ENCODE measurements around the gene ZBP1.

Gene ZBP1

DNA sequence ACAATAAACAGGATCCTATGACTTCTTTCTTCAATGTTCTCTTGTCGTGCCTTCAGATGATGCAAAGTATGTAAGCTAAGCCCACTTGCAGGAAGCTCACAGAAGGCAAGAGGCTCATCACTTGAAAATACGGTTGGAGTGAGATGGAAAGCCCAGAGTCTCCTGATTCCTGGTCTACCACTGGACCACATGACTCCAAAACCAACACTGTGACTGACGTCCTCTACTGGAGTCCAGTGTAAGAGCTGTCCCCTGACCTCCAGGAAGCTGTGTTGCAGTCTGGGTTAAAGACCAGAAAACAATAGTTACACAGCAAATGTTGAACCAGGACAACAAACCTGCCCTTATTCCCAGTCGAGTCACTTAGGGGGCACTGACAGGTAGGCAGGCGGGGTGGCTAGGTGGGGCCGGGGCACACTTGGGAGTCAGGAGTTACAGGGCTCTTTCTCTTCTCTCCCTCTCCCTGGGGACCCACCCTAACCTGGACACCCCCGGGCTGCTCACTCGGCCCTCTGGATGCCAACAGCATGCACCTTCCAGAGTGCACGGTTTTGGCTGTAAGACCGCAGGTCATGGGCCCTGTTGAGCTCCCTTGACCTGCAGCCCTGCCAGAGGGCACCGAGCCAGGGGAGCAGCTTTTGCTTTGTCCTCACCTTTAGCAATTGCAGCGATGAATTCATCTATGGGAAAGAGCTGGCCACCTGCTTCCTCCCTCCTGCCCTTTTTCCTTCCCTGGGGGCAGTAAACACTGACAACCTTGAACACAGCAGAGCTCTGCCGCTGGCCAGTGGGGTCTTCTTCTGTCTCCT, 51.9 kb downstream of the ZBP1 start:
- DNase-seq, result no peak

DNA sequence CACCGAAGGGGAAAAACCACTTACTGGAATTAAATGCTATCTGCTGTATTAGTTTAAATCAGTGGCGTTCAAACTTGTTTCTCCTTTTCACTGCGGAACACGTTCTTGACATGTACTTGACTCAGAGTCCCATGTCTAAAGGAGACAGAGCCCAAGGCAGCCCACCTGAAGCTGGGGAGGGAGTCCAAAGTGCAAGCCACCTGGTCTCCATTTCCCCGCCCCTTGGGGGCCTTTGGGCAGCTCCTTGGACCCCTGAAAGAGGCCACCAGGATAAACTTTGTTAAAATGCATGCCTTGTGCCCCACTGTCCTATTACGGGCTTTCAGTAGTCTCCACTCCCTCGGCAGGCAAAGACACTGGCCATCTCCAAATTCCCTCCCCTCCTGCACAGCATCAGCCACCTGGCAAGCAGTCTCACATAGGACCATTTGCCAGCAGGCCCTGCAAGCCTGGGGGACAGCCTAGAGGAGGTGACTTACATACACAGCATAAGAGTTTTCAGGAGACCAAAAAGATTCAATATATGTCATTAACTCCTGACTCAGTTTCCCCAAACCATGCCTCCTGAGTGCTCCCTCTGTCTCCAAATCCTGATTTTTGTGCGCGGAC, 52.7 kb downstream of the ZBP1 start:
- no peak for DNase-seq

DNA sequence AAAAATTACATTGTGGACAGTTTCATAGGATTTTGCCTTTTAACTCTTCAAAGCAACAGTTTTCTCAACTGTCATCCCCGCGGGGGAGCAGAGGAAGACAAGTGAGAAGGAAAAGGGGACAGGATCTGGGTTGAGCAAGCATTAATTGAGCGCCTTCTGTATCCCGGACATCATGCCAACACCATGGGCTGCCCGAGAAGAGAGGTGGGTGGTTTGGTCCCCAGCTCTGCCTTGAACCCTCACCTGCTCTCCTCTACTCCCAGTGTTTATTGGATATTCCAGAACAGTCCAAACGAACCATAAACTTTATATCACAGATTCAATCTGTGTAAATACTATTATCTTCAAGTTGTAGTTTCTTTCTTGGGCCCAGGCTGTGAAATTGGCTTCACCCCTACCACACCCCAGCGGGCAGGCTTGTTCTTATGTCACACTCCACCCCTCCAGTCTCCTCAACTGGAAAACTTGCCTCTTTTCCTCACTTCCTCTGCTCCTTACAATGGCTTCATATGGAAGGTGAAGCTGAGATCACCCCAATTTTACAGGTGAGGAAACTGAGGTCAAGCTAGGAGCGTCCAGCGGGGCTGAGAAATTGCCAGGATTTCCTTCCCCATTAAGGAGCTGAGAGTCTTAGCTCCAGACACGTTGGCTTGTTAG, 53.3 kb downstream of the ZBP1 start:
- DNase-seq, result no peak

DNA sequence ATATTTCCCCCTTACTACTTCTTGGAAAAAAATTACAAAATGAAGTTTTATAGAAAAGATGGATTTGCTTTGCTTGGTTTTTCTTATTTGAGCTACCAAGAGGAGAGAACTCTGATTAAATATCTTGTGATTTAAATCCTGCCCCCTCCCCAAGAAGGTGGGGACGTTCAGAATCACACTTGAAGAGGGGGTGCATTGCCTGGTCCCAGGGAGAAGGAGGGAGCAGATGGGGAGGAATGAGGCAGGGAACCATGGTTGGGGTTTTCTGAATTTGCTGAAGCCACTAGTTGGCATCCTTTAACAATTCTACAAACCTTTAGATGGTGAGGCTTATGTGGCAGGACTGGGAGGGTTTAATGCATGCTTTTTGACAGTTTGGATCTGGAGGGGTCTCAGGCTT, 53.8 kb downstream of the ZBP1 start:
- DNase-seq, result no peak

DNA sequence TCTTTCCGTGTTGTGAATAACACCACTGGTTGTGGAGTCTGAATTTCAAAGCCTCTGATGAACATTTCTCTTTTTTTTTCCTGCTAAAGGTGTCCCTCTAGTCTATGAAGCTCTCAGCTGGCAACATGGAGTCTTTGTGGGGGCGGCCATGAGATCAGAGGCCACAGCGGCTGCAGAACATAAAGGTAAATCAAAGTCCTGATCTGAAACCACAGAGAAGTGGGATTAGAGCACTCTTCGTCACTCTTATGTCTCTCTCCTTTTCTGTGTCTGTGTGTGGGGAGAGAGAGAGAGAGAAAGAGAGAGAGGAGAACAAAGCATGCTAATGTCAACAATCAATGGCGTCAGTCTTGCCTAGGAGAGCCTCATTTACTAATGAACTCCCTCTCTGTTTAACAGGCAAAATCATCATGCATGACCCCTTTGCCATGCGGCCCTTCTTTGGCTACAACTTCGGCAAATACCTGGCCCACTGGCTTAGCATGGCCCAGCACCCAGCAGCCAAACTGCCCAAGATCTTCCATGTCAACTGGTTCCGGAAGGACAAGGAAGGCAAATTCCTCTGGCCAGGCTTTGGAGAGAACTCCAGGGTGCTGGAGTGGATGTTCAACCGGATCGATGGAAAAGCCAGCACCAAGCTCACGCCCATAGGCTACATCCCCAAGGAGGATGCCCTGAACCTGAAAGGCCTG, 55.1 kb downstream of the ZBP1 start:
- DNase-seq, result no peak

DNA sequence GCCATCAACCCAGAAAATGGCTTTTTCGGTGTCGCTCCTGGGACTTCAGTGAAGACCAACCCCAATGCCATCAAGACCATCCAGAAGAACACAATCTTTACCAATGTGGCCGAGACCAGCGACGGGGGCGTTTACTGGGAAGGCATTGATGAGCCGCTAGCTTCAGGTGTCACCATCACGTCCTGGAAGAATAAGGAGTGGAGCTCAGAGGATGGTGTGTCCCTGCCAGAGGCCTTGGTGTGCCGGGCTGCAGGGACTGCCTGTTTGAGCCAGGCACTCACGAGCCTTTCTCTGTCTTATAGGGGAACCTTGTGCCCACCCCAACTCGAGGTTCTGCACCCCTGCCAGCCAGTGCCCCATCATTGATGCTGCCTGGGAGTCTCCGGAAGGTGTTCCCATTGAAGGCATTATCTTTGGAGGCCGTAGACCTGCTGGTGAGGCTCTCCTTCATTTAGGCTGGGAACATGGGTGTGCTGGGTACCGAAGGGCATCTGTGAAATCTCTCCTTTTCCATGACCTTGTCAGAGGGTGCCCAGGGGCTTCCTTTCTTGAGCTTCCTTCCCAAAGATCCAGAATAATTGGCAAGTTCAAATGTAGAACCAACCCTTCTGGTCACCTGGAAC, 55.9 kb downstream of the ZBP1 start:
- no peak for DNase-seq

DNA sequence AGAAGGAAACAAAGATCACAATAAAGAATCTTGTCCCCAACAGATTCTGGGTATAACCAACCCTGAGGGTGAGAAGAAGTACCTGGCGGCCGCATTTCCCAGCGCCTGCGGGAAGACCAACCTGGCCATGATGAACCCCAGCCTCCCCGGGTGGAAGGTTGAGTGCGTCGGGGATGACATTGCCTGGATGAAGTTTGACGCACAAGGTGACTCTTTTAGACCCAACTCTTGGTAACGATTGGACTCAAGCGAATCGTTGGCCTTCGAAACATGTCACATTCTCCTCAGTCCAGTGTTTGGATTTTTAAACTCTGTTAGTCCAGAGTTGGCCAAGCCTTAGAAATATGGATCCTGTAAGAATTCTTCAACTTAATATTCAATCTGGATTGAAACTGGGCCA, 56.7 kb downstream of the ZBP1 start:
- DNase-seq, result no peak

DNA sequence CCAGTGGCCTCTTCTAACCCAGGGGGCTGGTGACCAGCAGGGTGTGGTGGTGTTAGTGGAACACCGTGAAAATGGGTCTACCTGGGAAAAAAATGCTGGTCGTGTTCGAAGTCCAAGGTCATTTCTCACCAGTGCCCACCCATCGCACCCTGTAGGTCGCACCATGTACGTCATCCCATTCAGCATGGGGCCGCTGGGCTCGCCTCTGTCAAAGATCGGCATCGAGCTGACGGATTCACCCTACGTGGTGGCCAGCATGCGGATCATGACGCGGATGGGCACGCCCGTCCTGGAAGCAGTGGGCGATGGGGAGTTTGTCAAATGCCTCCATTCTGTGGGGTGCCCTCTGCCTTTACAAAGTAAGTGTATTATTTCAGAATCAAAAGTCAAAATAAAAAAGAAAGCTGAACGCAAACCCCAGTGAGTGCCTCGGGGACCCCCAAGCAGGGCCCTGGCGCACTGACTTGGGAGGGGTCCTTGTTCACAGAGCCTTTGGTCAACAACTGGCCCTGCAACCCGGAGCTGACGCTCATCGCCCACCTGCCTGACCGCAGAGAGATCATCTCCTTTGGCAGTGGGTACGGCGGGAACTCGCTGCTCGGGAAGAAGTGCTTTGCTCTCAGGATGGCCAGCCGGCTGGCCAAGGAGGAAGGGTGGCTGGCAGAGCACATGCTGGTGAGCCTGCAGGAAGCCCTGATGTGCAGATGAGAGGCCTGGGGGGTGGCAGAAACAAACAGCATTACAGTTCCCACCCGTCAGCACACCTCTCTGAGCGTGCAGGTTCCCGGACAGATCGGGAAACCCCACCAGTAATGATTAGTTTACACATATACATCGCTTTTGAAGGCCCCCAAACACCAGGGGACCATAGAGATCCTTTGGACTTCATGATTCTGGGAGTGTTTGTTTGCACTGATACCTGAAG, 57.4 kb downstream of the ZBP1 start:
- DNase-seq, result no peak

DNA sequence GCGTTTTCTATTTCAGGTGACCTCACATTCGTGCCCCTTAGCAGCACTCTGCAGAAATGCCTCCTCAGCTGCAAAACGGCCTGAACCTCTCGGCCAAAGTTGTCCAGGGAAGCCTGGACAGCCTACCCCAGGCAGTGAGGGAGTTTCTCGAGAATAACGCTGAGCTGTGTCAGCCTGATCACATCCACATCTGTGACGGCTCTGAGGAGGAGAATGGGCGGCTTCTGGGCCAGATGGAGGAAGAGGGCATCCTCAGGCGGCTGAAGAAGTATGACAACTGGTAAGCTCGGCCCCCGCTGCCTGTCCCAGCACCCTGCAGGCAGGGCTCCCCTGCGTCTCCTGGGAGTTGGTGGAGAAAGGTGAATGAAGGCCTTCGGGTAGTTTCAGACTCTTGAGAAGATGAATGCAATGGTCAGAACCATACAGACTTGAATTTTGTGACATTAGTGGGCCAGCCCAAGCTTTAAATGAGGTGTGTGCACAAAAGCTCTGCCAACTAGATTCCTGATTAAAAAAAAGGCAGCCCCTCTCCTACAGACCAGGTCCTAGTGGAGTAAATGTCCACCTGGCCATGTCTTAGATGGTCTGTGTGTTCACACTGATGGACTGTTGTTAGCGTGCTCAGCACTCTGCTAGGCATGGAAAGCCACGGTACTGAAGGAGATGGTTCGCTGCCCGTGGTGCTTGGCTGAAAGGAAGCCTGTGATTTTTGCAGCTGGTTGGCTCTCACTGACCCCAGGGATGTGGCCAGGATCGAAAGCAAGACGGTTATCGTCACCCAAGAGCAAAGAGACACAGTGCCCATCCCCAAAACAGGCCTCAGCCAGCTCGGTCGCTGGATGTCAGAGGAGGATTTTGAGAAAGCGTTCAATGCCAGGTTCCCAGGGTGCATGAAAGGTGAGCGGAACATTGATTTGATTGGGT, 58.6 kb downstream of the ZBP1 start:
- DNase-seq, result no peak

DNA sequence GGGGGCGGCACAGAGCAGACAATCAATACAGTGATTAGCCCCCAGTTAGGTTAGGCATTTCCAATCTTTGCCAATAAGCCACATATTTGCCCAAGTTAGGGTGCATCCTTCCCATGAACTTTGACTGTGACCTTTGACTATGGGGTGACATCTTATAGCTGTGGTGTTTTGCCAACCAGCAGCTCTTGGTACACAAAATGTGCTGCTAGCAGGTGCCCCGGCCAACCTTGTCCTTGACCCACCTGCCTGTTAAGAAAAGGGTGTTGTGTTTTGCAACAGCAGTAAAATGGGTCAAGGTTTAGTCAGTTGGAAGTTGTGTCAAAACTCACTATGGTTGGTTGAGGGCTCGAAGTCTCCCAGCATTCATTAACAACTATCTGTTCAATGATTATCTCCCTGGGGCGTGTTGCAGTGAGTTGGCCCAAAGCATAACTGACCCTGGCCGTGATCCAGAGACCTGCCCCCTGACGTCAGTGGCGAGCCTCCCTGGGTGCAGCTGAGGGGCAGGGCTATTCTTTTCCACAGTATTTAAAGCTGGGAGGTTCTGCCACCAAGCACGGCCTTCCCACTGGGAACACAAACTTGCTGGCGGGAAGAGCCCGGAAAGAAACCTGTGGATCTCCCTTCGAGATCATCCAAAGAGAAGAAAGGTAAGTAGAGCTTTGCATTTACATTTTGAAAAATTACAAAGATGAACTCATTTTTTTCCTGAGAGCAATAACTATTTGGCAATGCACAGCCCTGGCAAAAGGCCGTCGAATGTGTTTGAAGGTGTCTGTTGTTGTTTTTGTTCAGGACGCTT, 59.5 kb downstream of the ZBP1 start, which contains the start of gene PCK1:
TSS of gene PCK1 (plus strand) at position 557 of the 802 bp plus-strand sequence. CDS start 302 bp downstream, outside the sequence.
- no peak for DNase-seq

DNA sequence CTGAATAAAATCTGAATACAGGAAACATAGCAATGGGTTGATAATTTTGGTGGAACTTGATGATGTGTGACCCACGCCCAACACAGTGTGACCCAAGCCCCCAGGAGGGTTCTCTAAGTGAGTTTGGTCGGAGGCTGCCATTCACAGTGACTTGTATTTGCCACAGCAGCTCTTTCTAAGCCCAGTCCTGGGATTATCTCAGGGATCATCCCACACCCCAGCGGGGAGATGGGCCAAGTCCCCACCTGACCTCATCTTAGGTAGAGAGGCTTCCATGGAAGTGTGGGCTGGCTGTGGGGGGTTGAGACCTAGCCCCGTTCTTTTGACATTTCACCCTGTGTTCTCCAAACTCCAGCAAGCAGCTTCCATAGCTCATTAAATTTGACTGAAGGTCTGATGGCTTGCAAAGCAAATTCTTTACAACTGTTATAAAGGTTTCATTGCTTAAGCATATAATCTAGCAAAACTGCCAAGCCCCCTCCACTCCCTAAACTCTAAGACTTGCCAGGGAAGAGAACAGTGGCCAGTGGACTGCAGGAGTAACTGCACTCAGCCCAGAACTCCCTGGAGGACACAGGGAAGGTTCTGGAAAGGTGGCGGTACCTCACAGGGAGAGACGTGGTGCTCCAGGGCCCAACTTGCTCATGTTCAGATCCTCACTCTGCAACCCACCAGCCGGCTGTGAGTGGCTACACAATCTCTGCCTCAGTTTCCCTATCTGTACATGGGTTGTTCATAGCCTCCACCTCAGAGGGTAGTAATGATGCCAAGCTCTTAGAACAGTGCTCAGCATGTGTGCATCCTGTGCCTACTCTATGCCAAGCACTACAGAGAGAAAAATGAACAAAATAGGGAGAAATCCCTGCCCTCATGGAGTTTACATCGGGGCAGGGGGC, 60.3 kb downstream of the ZBP1 start:
- DNase-seq, result no peak

DNA sequence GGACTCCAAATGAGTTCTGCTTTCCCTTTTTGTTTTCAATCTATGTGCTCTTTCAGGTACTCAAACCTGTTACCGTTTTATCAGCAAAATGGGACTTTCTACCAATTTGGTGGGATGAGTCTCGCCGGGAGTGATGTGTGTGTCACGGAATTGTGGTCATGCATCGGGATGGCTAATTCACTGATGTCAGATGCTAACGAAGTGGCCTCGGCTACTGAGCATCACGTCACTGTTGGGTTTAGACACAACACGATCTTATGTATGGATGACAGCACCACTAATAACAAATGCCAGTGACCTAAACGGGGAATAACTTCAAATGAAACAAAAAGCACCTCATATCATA, 61.0 kb downstream of the ZBP1 start:
- DNase-seq, result no peak

DNA sequence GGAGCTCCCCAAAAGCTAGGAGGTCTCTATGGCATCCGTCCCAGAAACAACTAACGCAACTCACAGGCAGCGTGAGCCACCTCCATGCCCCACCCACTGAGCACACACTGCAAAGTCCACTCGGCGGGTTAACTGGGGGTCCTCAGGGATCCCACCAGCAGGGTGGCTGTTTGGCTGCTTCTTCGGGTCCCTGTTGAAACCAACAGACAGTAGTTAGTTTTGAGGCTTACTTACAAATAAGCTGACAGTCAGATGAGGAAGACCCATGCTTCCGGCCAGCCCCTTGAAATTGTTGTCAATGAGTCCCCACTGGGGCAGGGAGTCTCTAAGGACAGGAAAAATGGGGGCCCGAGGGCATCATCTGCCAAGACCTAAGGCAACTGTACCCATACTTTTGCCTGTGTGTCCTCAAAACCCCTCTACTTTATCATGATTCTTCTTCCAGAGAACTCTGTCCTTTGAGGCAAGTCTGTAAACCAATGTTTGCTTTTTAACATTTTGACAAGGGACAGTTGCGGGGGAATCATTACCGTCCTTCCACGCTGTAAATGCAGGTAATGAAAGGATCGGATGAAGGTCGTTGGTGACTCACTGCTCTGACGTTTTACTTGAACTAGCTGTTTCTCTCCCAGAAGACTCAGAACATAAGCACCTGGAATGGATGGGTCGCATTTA, 61.5 kb downstream of the ZBP1 start:
- DNase-seq, result no peak

DNA sequence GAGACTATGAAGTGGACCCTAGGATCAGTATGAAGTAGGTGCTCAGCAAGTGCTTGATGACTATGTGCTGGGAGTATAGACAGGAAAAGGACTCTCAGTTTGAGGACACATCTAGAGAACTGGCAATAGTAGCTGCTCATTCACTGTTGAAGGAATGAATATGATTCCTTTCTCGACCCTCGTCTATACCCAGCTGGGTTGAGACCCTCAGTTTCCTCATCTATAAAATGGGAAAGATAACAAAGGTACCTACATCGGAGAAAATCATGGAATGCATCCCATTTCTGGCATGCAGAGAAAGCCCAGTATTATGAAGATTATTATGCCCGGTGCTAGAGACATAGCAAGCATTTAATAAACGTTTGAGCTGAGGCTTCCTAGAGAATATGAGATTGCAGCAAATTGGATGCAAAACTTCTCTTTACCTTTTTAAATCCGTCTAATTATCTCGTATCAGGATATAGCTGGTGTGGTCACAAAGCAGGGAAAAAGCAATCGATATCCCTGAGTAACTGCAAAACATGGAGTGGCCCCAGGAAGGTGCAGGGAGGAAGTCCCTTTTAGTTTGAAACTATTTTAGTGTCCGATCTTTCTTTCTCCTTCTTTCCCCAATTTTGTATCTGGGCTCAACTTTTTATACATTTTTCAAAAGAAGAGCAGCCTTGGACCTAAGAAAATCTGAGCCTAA, 62.2 kb downstream of the ZBP1 start:
- DNase-seq, result no peak

DNA sequence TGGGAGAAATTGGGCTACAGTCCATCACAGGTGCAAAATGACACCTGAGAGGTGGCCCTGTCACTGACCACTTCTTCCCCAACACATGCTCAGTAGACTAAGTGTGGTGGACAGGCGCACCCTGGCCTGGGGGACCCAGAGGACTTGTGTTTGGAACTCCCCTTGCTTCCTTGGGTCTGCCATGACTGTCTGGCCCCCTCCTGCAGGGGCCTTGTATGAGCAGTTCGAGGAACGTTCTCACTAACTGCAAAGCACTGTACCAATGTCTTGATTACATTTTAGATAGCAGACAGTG, 63.3 kb downstream of the ZBP1 start:
- DNase-seq, result no peak

DNA sequence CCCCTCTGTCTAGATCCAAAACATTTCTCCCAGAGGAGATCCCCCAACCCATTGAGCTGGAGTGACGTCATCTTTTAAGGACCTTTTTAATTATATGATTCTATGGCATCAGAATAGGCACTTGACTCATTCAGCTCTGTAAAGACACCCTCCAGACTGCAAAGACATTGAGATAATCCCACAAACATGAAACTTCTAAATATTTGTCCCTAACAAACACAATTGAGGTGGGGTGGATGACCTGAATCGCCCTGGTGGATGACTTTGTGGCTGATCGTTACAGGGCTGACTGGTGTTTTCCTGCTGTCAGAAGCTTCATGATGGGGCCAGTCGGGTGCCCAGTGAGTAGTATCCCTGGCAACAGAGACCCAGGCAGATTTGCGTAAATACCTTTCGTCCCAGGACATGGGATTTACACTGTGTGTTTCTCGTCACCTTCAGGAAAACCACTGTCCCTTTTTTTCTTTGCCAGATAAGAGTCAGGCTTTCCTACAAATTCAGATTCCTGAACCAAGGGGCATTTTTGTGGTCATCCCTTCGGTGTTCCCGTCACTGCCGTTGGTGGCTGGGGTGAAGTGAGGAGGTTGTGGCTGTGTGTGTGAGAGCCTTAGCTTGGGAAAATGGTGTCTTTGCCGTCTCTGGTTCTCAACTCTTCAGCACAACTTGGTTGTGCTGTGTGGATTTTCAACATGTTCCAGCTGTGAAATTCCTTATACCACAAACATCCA, 64.6 kb downstream of the ZBP1 start:
- DNase-seq, result no peak

Data from NCI-H1105 (cell line).